ENCODE results near the gene RCN1.
"Not testable (repeated sequence)": the region's sequence is repeated elsewhere in the genome, so short reads cannot be mapped to it uniquely, and the experiment has no call there.

Gene RCN1

GRCh38 chr11:32113200-32113919, 22.5 kb downstream of the RCN1 start:
- peak; percentile 88 for DNase-seq (ENCODE audit: low read depth)

GRCh38 chr11:32113920-32114203, 23.0 kb downstream of the RCN1 start:
- no peak for DNase-seq (ENCODE audit: low read depth)

- no peak for DNase-seq (ENCODE audit: low read depth)
Measured at GRCh38 chr11:32115446-32115845, 24.6 kb downstream of the RCN1 start.

GRCh38 chr11:32116668-32117067, 25.8 kb downstream of the RCN1 start:
- DNase-seq (ENCODE audit: low read depth): no peak

GRCh38 chr11:32118025-32118974, 27.4 kb downstream of the RCN1 start:
- peak; percentile 15 for DNase-seq (ENCODE audit: low read depth)

GRCh38 chr11:32119139-32119538, 28.3 kb downstream of the RCN1 start:
- DNase-seq (ENCODE audit: low read depth): not testable (repeated sequence)

GRCh38 chr11:32121012-32121411, 30.1 kb downstream of the RCN1 start:
- DNase-seq (ENCODE audit: low read depth): no peak

- no peak for DNase-seq (ENCODE audit: low read depth)
Measured at GRCh38 chr11:32122200-32122599, 31.3 kb downstream of the RCN1 start.

GRCh38 chr11:32131321-32131720, 40.4 kb downstream of the RCN1 start:
- no peak for DNase-seq (ENCODE audit: low read depth)

- DNase-seq (ENCODE audit: low read depth): no peak
Measured at GRCh38 chr11:32136657-32137056, 45.8 kb downstream of the RCN1 start.

- DNase-seq (ENCODE audit: low read depth): peak; percentile 94
Measured at GRCh38 chr11:32137263-32137662, 46.4 kb downstream of the RCN1 start.

GRCh38 chr11:32137869-32138268, 47.0 kb downstream of the RCN1 start:
- no peak for DNase-seq (ENCODE audit: low read depth)

- DNase-seq (ENCODE audit: low read depth): no peak
Measured at GRCh38 chr11:32138902-32139301, 48.0 kb downstream of the RCN1 start.

GRCh38 chr11:32139896-32140520, 49.1 kb downstream of the RCN1 start:
- DNase-seq (ENCODE audit: low read depth): no peak

- DNase-seq (ENCODE audit: low read depth): no peak
Measured at GRCh38 chr11:32141745-32142546, 51.1 kb downstream of the RCN1 start.

GRCh38 chr11:32143378-32143777, 52.5 kb downstream of the RCN1 start:
- DNase-seq (ENCODE audit: low read depth): no peak

GRCh38 chr11:32145282-32145681, 54.4 kb downstream of the RCN1 start:
- DNase-seq (ENCODE audit: low read depth): no peak

GRCh38 chr11:32148895-32149294, 58.0 kb downstream of the RCN1 start:
- DNase-seq (ENCODE audit: low read depth): peak; percentile 18

- no peak for DNase-seq (ENCODE audit: low read depth)
Measured at GRCh38 chr11:32149748-32150147, 58.9 kb downstream of the RCN1 start.

GRCh38 chr11:32151027-32151426, 60.2 kb downstream of the RCN1 start:
- no peak for DNase-seq (ENCODE audit: low read depth)

- DNase-seq (ENCODE audit: low read depth): no peak
Measured at GRCh38 chr11:32152216-32152615, 61.3 kb downstream of the RCN1 start.

- no peak for DNase-seq (ENCODE audit: low read depth)
Measured at GRCh38 chr11:32152821-32153220, 61.9 kb downstream of the RCN1 start.
